ENCODE measurements around the gene RAD51B.

Gene RAD51B

DNA sequence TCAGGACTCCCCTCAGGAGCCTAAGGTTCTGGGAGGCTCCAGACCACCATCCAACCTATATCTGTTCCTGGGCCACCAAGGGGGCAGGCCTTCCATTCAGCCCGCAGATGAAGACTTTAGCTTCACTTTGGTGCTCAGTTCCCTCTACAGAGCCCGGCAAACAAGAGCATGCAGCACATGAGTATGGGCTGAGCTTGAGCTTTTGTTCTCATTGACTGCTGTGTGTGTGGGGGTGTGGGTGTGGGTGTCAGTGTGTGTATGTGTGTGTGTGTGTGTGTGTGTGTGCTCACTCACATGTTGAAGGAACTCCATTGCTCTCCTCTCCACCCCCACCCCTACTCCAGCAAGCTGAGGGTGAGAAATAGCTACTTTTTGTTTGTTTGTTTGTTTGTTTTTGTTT lies 754.1 kb downstream of the RAD51B start:
- CTCF ChIA-PET, result interaction anchor here (0.8 kb wide), 1 partner anchor 243 kb away, joined by 3 read pairs; no protein-coding TSS in a partner anchor
- no peaks in the 10 kb centered on the region for H3K36me3 ChIP-seq (ENCODE audit: control insufficient read depth in 2 of 2, insufficient read depth in 1 of 2, low read length in 2 of 2)
- POLR2A ChIA-PET, result no interaction called here
- H3K4me3 ChIP-seq (ENCODE audit: low read depth, low read length), result no peak overlapping the region
- no peak overlapping the region for H3K27ac ChIP-seq (ENCODE audit: extremely low read depth, low read depth, low read length)
- no peaks in the 10 kb centered on the region for H3K4me1 ChIP-seq (ENCODE audit: control insufficient read depth, insufficient read depth, low read length)
- TF ChIP-seq SETDB1 (IDR thresholded peaks at IDR 0.05; ENCODE audit: insufficient read length, low read length) (no peak), PRDM1 (tag by site-specific recombination; IDR thresholded peaks at IDR 0.05) (no peak), EGR2 (tag by site-specific recombination; IDR thresholded peaks at IDR 0.05; ENCODE audit: low read depth) (peak; percentile 90), ZFHX2 (tag by site-specific recombination; conservative IDR thresholded peaks at IDR 0.05) (peak; percentile 98)
- TF ChIP-seq, protein P1, sequence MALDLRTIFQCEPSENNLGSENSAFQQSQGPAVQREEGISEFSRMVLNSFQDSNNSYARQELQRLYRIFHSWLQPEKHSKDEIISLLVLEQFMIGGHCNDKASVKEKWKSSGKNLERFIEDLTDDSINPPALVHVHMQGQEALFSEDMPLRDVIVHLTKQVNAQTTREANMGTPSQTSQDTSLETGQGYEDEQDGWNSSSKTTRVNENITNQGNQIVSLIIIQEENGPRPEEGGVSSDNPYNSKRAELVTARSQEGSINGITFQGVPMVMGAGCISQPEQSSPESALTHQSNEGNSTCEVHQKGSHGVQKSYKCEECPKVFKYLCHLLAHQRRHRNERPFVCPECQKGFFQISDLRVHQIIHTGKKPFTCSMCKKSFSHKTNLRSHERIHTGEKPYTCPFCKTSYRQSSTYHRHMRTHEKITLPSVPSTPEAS (tag by site-specific recombination; IDR thresholded peaks at IDR 0.05), result peak; percentile 74
- no peaks in the 10 kb centered on the region for H3K9me3 ChIP-seq (ENCODE audit: control insufficient read depth, insufficient read depth, low read depth, low read length)

DNA sequence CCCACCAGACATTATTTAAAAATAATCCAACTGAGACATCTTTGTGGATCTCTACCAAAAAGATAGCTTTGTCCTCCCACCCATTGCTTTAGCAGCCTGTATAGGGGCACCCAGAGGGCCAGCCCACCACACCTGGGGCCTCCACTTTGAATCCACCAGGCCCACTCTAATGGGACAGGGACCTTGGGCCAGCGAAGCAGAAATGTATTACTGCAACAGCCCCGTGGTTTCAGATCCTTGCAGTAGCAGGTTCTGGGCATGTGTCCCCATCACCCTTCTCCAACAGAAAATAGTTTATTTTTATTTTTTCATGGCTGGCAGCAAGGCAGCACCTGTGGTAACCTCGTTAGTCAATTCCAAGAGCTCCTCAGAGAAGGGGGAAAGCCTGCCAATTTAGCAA lies 754.9 kb downstream of the RAD51B start:
- ChIA-PET CTCF (interaction anchor here (0.6 kb wide), 2 partner anchors 13 to 76 kb away, joined by 3 to 5 read pairs; no protein-coding TSS in a partner anchor), POLR2A (no interaction called here)
- Histone ChIP-seq H3K9me3 (ENCODE audit: control insufficient read depth, insufficient read depth, low read depth, low read length) (no peaks in the 10 kb centered on the region), H3K27ac (ENCODE audit: extremely low read depth, low read depth, low read length) (no peak overlapping the region), H3K4me3 (ENCODE audit: low read depth, low read length) (no peak overlapping the region), H3K4me1 (ENCODE audit: control insufficient read depth, insufficient read depth, low read length) (no peaks in the 10 kb centered on the region), H3K36me3 (ENCODE audit: control insufficient read depth in 2 of 2, insufficient read depth in 1 of 2, low read length in 2 of 2) (no peaks in the 10 kb centered on the region)
- no peak for TF ChIP-seq ZNF19 (tag by site-specific recombination; IDR thresholded peaks at IDR 0.05; ENCODE audit: low read depth)
- TF ChIP-seq ZNF16 (tag by site-specific recombination; IDR thresholded peaks at IDR 0.05; ENCODE audit: low read depth), result no peak
- TF ChIP-seq ZNF571 (tag by site-specific recombination; IDR thresholded peaks at IDR 0.05), result no peak
- no peak for TF ChIP-seq ZFP41 (tag by site-specific recombination; IDR thresholded peaks at IDR 0.05; ENCODE audit: borderline replicate concordance)
- TF ChIP-seq ZNF777 (tag by site-specific recombination; IDR thresholded peaks at IDR 0.05; ENCODE audit: borderline replicate concordance), result no peak
- TF ChIP-seq AEBP2 (tag by site-specific recombination; IDR thresholded peaks at IDR 0.05; ENCODE audit: borderline replicate concordance), result no peak
- TF ChIP-seq GLI4 (tag by site-specific recombination; IDR thresholded peaks at IDR 0.05), result no peak
- TF ChIP-seq ZNF776 (tag by site-specific recombination; IDR thresholded peaks at IDR 0.05; ENCODE audit: borderline replicate concordance), result no peak
- no peak for TF ChIP-seq ZNF768 (tag by site-specific recombination; IDR thresholded peaks at IDR 0.05)
- TF ChIP-seq ZNF335 (tag by site-specific recombination; conservative IDR thresholded peaks at IDR 0.05), result no peak
- no peak for TF ChIP-seq ELK4 (IDR thresholded peaks at IDR 0.05; ENCODE audit: borderline replicate concordance, low read depth, low read length)
- TF ChIP-seq HOXC10 (CRISPR knock-in tag; IDR thresholded peaks at IDR 0.05), result no peak
- TF ChIP-seq, protein P2, sequence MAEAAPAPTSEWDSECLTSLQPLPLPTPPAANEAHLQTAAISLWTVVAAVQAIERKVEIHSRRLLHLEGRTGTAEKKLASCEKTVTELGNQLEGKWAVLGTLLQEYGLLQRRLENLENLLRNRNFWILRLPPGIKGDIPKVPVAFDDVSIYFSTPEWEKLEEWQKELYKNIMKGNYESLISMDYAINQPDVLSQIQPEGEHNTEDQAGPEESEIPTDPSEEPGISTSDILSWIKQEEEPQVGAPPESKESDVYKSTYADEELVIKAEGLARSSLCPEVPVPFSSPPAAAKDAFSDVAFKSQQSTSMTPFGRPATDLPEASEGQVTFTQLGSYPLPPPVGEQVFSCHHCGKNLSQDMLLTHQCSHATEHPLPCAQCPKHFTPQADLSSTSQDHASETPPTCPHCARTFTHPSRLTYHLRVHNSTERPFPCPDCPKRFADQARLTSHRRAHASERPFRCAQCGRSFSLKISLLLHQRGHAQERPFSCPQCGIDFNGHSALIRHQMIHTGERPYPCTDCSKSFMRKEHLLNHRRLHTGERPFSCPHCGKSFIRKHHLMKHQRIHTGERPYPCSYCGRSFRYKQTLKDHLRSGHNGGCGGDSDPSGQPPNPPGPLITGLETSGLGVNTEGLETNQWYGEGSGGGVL (tag by site-specific recombination; IDR thresholded peaks at IDR 0.05), result no peak
- TF ChIP-seq, protein P3, sequence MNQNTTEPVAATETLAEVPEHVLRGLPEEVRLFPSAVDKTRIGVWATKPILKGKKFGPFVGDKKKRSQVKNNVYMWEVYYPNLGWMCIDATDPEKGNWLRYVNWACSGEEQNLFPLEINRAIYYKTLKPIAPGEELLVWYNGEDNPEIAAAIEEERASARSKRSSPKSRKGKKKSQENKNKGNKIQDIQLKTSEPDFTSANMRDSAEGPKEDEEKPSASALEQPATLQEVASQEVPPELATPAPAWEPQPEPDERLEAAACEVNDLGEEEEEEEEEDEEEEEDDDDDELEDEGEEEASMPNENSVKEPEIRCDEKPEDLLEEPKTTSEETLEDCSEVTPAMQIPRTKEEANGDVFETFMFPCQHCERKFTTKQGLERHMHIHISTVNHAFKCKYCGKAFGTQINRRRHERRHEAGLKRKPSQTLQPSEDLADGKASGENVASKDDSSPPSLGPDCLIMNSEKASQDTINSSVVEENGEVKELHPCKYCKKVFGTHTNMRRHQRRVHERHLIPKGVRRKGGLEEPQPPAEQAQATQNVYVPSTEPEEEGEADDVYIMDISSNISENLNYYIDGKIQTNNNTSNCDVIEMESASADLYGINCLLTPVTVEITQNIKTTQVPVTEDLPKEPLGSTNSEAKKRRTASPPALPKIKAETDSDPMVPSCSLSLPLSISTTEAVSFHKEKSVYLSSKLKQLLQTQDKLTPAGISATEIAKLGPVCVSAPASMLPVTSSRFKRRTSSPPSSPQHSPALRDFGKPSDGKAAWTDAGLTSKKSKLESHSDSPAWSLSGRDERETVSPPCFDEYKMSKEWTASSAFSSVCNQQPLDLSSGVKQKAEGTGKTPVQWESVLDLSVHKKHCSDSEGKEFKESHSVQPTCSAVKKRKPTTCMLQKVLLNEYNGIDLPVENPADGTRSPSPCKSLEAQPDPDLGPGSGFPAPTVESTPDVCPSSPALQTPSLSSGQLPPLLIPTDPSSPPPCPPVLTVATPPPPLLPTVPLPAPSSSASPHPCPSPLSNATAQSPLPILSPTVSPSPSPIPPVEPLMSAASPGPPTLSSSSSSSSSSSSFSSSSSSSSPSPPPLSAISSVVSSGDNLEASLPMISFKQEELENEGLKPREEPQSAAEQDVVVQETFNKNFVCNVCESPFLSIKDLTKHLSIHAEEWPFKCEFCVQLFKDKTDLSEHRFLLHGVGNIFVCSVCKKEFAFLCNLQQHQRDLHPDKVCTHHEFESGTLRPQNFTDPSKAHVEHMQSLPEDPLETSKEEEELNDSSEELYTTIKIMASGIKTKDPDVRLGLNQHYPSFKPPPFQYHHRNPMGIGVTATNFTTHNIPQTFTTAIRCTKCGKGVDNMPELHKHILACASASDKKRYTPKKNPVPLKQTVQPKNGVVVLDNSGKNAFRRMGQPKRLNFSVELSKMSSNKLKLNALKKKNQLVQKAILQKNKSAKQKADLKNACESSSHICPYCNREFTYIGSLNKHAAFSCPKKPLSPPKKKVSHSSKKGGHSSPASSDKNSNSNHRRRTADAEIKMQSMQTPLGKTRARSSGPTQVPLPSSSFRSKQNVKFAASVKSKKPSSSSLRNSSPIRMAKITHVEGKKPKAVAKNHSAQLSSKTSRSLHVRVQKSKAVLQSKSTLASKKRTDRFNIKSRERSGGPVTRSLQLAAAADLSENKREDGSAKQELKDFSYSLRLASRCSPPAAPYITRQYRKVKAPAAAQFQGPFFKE (tag by site-specific recombination; IDR thresholded peaks at IDR 0.05; ENCODE audit: borderline replicate concordance), result no peak

All from HEK293 (cell line).